OCI-LY1 (cell line): ENCODE results near the gene AATK.

Experiments used
- EZH2 ChIP-seq: fragments of 200-600 bp; sonication (generic), shearing (Covaris generic); IDR thresholded peaks from 2 replicates; pipeline ENCODE4 v1.8.0; 2017; ENCODE audit warnings: borderline replicate concordance, mixed run types, mild to moderate bottlenecking, antibody characterized with exemption, low read length, moderate library complexity, mixed read lengths
- TF ChIP-seq, protein P1 (sequence below): fragments of 200-600 bp; sonication (generic), shearing (Covaris generic); IDR thresholded peaks from 2 replicates; pipeline ENCODE4 v1.5.1; 2017; ENCODE audit warnings: mild to moderate bottlenecking, antibody characterized with exemption, low read length, moderate library complexity, mixed read lengths

DNA sequence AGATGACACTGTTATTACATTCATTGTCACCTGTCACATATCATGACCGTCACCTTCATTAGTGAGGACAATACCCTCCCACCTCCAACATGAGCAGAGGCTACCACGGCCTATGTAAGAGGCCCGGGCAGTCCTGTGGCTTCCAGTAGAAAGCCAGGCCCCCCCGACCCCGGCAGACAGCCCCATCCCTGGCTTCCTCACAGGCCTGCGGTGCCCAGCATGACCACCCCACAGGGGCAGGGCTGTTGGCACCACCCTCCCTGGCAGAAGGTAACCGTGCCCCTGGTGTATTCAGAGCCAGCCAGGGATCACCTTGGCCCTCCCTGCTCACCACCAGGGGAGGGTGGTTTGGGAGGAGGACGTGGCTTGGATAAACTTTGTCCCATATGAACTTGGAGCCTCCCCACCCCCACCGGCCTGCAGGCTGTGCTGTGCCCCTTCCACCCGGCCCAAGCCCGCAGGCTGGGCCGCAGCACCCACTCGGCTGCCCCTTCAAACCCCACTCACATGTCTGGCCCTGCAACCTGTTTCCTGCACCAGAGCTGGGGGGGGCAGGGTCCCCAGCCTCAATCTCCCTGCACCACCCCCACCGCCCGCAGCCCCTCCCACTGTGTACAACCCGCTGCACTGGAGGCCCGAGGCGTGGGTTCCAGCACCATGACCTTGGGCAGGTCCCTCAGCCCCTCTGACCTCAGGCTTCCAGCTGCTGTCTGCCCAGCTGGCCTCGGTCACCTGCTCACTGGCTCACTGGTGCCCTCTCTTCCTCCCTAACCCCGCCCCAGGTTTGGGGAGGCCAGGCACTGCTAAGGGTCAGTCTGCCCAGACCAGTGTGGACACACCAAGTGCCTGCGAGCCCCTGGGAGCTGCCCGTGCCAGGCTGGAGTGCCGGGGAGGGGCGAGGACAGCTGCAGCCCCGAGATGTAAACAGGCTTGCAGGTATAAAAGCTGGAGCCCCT lies 12.4 kb upstream of the AATK start:
- no peak for TF ChIP-seq EZH2
- TF ChIP-seq, protein P1, sequence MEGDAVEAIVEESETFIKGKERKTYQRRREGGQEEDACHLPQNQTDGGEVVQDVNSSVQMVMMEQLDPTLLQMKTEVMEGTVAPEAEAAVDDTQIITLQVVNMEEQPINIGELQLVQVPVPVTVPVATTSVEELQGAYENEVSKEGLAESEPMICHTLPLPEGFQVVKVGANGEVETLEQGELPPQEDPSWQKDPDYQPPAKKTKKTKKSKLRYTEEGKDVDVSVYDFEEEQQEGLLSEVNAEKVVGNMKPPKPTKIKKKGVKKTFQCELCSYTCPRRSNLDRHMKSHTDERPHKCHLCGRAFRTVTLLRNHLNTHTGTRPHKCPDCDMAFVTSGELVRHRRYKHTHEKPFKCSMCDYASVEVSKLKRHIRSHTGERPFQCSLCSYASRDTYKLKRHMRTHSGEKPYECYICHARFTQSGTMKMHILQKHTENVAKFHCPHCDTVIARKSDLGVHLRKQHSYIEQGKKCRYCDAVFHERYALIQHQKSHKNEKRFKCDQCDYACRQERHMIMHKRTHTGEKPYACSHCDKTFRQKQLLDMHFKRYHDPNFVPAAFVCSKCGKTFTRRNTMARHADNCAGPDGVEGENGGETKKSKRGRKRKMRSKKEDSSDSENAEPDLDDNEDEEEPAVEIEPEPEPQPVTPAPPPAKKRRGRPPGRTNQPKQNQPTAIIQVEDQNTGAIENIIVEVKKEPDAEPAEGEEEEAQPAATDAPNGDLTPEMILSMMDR: no peak
